HL-60 (cell line): ENCODE data around the gene ZNF100.
"Not testable (repeated sequence)": the region's sequence is repeated elsewhere in the genome, so short reads cannot be mapped to it uniquely, and the experiment has no call there.

Experiments used
- DNase-seq, 2 experiments: peaks; one replicate each; pipeline ENCODE4 v3.0.0-alpha.2; 2010 to 2020; ENCODE audit warnings: low read depth in 1 of 2, low spot score in 1 of 2
- H3K27ac ChIP-seq: fragments of 250-450 bp; sonication (Bioruptor Pico); replicated peaks from 2 replicates; pipeline ENCODE4 v1.5.1; 2020; ENCODE audit warnings: mild to moderate bottlenecking, moderate library complexity
- H3K27me3 ChIP-seq: fragments of 250-450 bp; sonication (Bioruptor Pico); 2 replicates; pipeline ENCODE4 v1.5.1; 2021; ENCODE audit warnings: mild to moderate bottlenecking, moderate library complexity; ENCODE audit not compliant: insufficient read depth, poor library complexity, severe bottlenecking
- H3K4me3 ChIP-seq: replicated peaks from 2 replicates; pipeline ENCODE4 v1.5.1; 2011; ENCODE audit warnings: mild to moderate bottlenecking, control low read depth, low read length; ENCODE audit not compliant: insufficient read depth
- CTCF ChIP-seq: IDR thresholded peaks from one replicate; pipeline ENCODE4 v1.5.1; 2011; ENCODE audit warnings: low read length, control low read depth, inconsistent platforms; ENCODE audit not compliant: insufficient read depth
- GABPA ChIP-seq: IDR thresholded peaks from 2 replicates; pipeline ENCODE4 v1.6.1; 2012; ENCODE audit warnings: low read depth
- POLR2AphosphoS5 ChIP-seq: IDR thresholded peaks from 2 replicates; pipeline ENCODE4 v1.6.1; 2012; ENCODE audit warnings: low read depth
- REST ChIP-seq: IDR thresholded peaks from 2 replicates; pipeline ENCODE4 v1.6.1; 2012; ENCODE audit warnings: low read depth; ENCODE audit not compliant: insufficient replicate concordance
- SPI1 ChIP-seq: IDR thresholded peaks from 2 replicates; pipeline ENCODE4 v1.6.1; 2012; ENCODE audit warnings: low read depth, mild to moderate bottlenecking, borderline replicate concordance

ZNF100 gene

GRCh38 chr19:21740559-21740958 lies 26.8 kb downstream of the ZNF100 start:
- no peak overlapping the region for H3K27ac ChIP-seq
- no peak overlapping the region for H3K4me3 ChIP-seq
- H3K27me3 ChIP-seq = no peaks in the 10 kb centered on the region
- DNase-seq = no peak
- TF ChIP-seq SPI1 (no peak), GABPA (no peak), CTCF (no peak), REST (no peak), POLR2AphosphoS5 (no peak)

- not testable (repeated sequence) for H3K27me3 ChIP-seq, DNase-seq, H3K27ac ChIP-seq, H3K4me3 ChIP-seq
Observed at GRCh38 chr19:21726942-21727747, 40.2 kb downstream of the ZNF100 start.

- TF ChIP-seq CTCF (no peak), POLR2AphosphoS5 (no peak), SPI1 (no peak), GABPA (no peak), REST (no peak)
- no peak for DNase-seq
- no peaks in the 10 kb centered on the region for H3K27me3 ChIP-seq
- H3K4me3 ChIP-seq = no peak overlapping the region
- H3K27ac ChIP-seq = no peak overlapping the region
Observed at GRCh38 chr19:21713761-21714160, 53.6 kb downstream of the ZNF100 start.

GRCh38 chr19:21709464-21709863 lies 57.9 kb downstream of the ZNF100 start:
- no peak overlapping the region for H3K4me3 ChIP-seq
- no peaks in the 10 kb centered on the region for H3K27me3 ChIP-seq
- TF ChIP-seq SPI1 (no peak), GABPA (no peak), CTCF (no peak), REST (no peak), POLR2AphosphoS5 (no peak)
- no peak overlapping the region for H3K27ac ChIP-seq
- no peak for DNase-seq

- H3K27me3 ChIP-seq, DNase-seq, H3K27ac ChIP-seq, H3K4me3 ChIP-seq: not testable (repeated sequence)
Observed at GRCh38 chr19:21707878-21708277, 59.5 kb downstream of the ZNF100 start.
